Heart left ventricle (tissue), 13 donors: Measurements from ENCODE around the gene FURIN.

Experiments used
- CTCF ChIP-seq, 12 donors: fragments of 200-600 bp; sonication (generic) in 4 of 12; IDR thresholded peaks; one replicate each; pipeline versions ENCODE4 v1.5.0 to v1.8.0; 2018 to 2022; ENCODE audit warnings: antibody characterized with exemption in 12 of 12, mild to moderate bottlenecking in 5 of 12
- POLR2A ChIP-seq, 2 donors: fragments of 450-650 bp; IDR thresholded peaks; one replicate each; pipeline ENCODE4 v1.6.1; 2017; ENCODE audit warnings: antibody characterized with exemption in 2 of 2, mild to moderate bottlenecking in 2 of 2, moderate library complexity in 2 of 2
- donor health status: ischemic (EF 13 %, LVEDD 7.1; RV severe dilation, severe dysfunction).
- donor health status: DM: no; HTN: yes; CAD: no.
- donor health status: DM: no; HTN: no; CAD: no.
- donor health status: ischemic (EF 25% LVEDD 6.9; RV normal size, moderate dysfunction).
- donor health status: ischemic (EF 25% LVEDD 5.7; RV mildly dilated, moderate dysfunction).
- donor health status: ischemic (EF 35%, LVEDD 5.7; RV mildly dilated, moderate dysfunction).
- donor health status: nonischemic (EF 11% LVEDD 7.7; RV severe dilation, severe dysfunction).
- donor health status: DM: yes; HTN: yes; CAD: no.
- donor health status: PGD.
- donor health status: ischemic (EF 29% LVEDD 5.4; RV normal size, mild dysfunction).
- donor health status: nonischemic (EF 23%, LVEDD 6.1; RV moderate dilation, normal function).

GRCh38 chr15:90826886-90827435, 41.4 kb upstream of the FURIN start:
- no peak for TF ChIP-seq CTCF (IDR thresholded peaks at IDR 0.05)
- TF ChIP-seq POLR2A (IDR thresholded peaks at IDR 0.05), result no peak
